Naive B cell (primary cell): ENCODE data around the gene TARS3. TPM values are rescaled to one million over a fixed set of nuclear protein-coding genes. Genes with fewer than 3 reads are reported as not detected.
A peak's percentile ranks its signal among the peaks of the same experiment; 100 is the strongest.
"Not testable (repeated sequence)": the region's sequence is repeated elsewhere in the genome, so short reads cannot be mapped to it uniquely, and the experiment has no call there.

Experiments used
- ATAC-seq, 2 donors: fragments of 150-1000 bp; cut with Tn5 transposase; 2 replicates each; pipeline ENCODE4 v1.10.0; 2021; ENCODE audit warnings: low read depth in 2 of 2, mild to moderate bottlenecking in 2 of 2, moderate library complexity in 2 of 2
- DNase-seq: peaks from one replicate; pipeline ENCODE4 v3.0.0; 2022
- H3K27ac Mint-ChIP-seq, 6 donors: one replicate each; pipeline ENCODE4 v1.8.0; 2020 to 2022; ENCODE audit warnings: mild to moderate bottlenecking in 6 of 6, mixed read lengths in 6 of 6, moderate library complexity in 5 of 6, inconsistent platforms in 2 of 6
- H3K27me3 Mint-ChIP-seq, 3 donors: one replicate each; pipeline ENCODE4 v1.8.0; 2021 to 2022; ENCODE audit warnings: mixed read lengths in 3 of 3, mild to moderate bottlenecking in 1 of 3
- H3K36me3 Mint-ChIP-seq, 2 donors: one replicate each; pipeline ENCODE4 v1.8.0; 2020 to 2022; ENCODE audit warnings: mixed read lengths in 2 of 2, inconsistent platforms in 1 of 2, mild to moderate bottlenecking in 1 of 2
- H3K4me1 Mint-ChIP-seq, 3 donors: one replicate each; pipeline ENCODE4 v1.8.0; 2020 to 2022; ENCODE audit warnings: mixed read lengths in 3 of 3, inconsistent platforms in 1 of 3, mild to moderate bottlenecking in 1 of 3, moderate library complexity in 1 of 3
- H3K4me3 Mint-ChIP-seq, 8 donors: one replicate each; pipeline ENCODE4 v1.8.0; 2020 to 2022; ENCODE audit warnings: mild to moderate bottlenecking in 8 of 8, mixed read lengths in 8 of 8, moderate library complexity in 8 of 8, inconsistent platforms in 2 of 8
- H3K9me3 Mint-ChIP-seq, 7 donors: one replicate each; pipeline ENCODE4 v1.8.0; 2020 to 2022; ENCODE audit warnings: mixed read lengths in 7 of 7, mild to moderate bottlenecking in 5 of 7, inconsistent platforms in 2 of 7, moderate library complexity in 1 of 7
- polyA plus RNA-seq, 6 donors: library from polyadenylated mRNA; unstranded; fragments of 300-500 nt; fragmentation: Illumina TruSeq; gene quantifications; one replicate each; pipeline ENCODE4 v1.2.3, GENCODE V29; 2021; ENCODE audit warnings: low read depth in 6 of 6

TARS3 gene
- polyA plus RNA-seq, 6 donors from 2014 or later = 6.4 to 27.9 (median 12.0) TPM

GRCh38 chr15:101646672-101647071, 77.6 kb downstream of the TARS3 start:
- Mint-ChIP-seq H3K4me3 (no peak overlapping the region), H3K27ac (no peak overlapping the region), H3K4me1 (peaks cover 23 to 34% (median 29%) of the 10 kb centered on the region in 3 donors), H3K36me3 (peaks cover 12 to 22% of the 10 kb centered on the region in 2 donors), H3K27me3 (no peaks in the 10 kb centered on the region), H3K9me3 (no peaks in the 10 kb centered on the region)
- ATAC-seq = no peak
- no peak for DNase-seq

DNA sequence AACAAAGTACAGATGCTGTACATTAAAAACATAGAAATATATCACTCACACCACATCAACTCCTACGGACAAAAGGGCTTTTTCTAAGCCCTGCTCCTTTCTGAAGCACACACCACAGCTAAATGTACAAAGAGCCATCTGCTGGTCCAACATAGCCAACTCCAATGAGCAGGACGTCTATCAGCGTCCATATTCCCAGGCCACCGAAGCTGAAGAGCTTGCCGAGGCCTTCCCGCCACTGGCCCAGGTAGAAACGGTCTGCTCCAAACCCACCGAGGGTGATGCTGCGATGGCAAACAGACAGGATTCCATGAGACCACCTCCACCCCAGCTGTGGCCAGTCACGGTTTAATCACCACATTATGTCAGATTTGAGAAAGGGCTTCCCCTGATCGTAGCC, 81.9 kb downstream of the TARS3 start:
- Mint-ChIP-seq H3K4me1 (peaks cover 18 to 30% (median 22%) of the 10 kb centered on the region in 3 donors), H3K36me3 (peaks cover 12 to 35% of the 10 kb centered on the region in 2 donors), H3K9me3 (no peaks in the 10 kb centered on the region), H3K27me3 (no peaks in the 10 kb centered on the region), H3K27ac (peak overlapping the region; percentile 65 to 87 (median 80)), H3K4me3 (peak overlapping the region in 4 of 8 donors; percentile 5 to 36 (median 22))
- ATAC-seq (no peak), DNase-seq (no peak)

DNA sequence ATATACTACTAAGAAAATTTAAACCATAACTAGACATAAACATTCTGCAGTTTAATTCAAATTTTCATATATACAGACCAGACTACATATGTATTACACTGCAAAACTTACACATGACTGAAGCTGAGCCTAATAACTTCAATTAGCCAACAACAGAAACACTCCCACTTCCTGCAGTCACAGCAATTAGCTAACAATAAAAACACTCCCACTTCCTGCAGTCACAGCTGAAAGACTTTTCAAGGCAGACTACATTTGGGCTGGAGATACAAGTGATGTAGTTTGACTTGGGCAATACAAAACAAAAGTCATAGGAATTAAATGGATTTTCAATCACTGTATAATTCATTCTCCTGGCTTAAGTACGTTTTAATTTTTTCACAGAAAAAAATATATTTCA, 82.4 kb downstream of the TARS3 start:
- H3K4me3 Mint-ChIP-seq = peak overlapping the region in 1 of 8 donors; percentile 23
- H3K9me3 Mint-ChIP-seq = no peaks in the 10 kb centered on the region
- H3K27me3 Mint-ChIP-seq = no peaks in the 10 kb centered on the region
- H3K27ac Mint-ChIP-seq = peak overlapping the region in 5 of 6 donors; percentile 65 to 87 (median 80)
- peaks cover 18 to 30% (median 22%) of the 10 kb centered on the region in 3 donors for H3K4me1 Mint-ChIP-seq
- DNase-seq (peak; percentile 32), ATAC-seq (peak; percentile 76 to 79)
- H3K36me3 Mint-ChIP-seq = peaks cover 12 to 35% of the 10 kb centered on the region in 2 donors

GRCh38 chr15:101641129-101641764, 83.0 kb downstream of the TARS3 start:
- DNase-seq (peak; percentile 61), ATAC-seq (peak; percentile 76 to 80)
- peak overlapping the region in 5 of 6 donors; percentile 10 to 87 (median 64) for H3K27ac Mint-ChIP-seq
- no peaks in the 10 kb centered on the region for H3K27me3 Mint-ChIP-seq
- H3K36me3 Mint-ChIP-seq = peaks cover 12 to 35% of the 10 kb centered on the region in 2 donors
- H3K9me3 Mint-ChIP-seq = no peaks in the 10 kb centered on the region
- peak overlapping the region in 6 of 8 donors; percentile 6 to 70 (median 26) for H3K4me3 Mint-ChIP-seq
- H3K4me1 Mint-ChIP-seq = peaks cover 18 to 30% (median 22%) of the 10 kb centered on the region in 3 donors

GRCh38 chr15:101639667-101640066, 84.6 kb downstream of the TARS3 start:
- H3K27ac Mint-ChIP-seq = no peak overlapping the region
- no peak for DNase-seq
- H3K36me3 Mint-ChIP-seq = peaks cover 0 to 24% of the 10 kb centered on the region in 2 donors

DNA sequence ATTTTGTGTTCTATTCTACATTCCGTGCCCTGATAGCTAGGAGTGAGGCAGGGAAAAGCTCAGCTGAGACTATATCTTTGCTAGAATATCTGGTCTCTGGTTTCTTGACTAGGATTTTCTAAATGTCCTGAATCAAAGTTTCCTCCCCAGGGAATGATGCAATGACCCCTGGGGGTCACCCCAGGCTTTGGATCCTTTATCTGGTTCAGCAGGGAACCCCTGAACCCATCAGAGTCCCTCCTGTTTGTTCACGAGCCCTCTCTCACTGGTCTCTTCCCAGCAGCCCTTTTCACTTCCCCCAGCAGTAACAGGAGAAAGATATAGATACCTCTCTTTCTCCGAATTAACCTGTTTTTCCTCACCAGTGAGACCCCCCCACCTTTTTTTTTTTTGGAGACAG, 86.4 kb downstream of the TARS3 start:
- H3K4me1 Mint-ChIP-seq = peaks cover 16 to 27% (median 18%) of the 10 kb centered on the region in 3 donors
- DNase-seq (no peak), ATAC-seq (no peak)
- no peaks in the 10 kb centered on the region for H3K27me3 Mint-ChIP-seq
- no peaks in the 10 kb centered on the region for H3K9me3 Mint-ChIP-seq
- H3K4me3 Mint-ChIP-seq = no peak overlapping the region
- H3K36me3 Mint-ChIP-seq = peaks cover 0 to 21% of the 10 kb centered on the region in 2 donors
- peak overlapping the region in 1 of 6 donors; percentile 14 for H3K27ac Mint-ChIP-seq

More at GRCh38 chr15:101639667-101640066, 84.6 kb downstream of the TARS3 start:
- Mint-ChIP-seq H3K4me3 (peak overlapping the region in 1 of 8 donors; percentile 12), H3K4me1 (peaks cover 18 to 30% (median 19%) of the 10 kb centered on the region in 3 donors), H3K27me3 (no peaks in the 10 kb centered on the region), H3K9me3 (no peaks in the 10 kb centered on the region)
- ATAC-seq = no peak

- Mint-ChIP-seq H3K9me3 (no peaks in the 10 kb centered on the region), H3K27ac (peak overlapping the region in 1 of 6 donors; percentile 14), H3K4me1 (peaks cover 14 to 24% (median 15%) of the 10 kb centered on the region in 3 donors), H3K27me3 (no peaks in the 10 kb centered on the region), H3K4me3 (no peak overlapping the region), H3K36me3 (peaks cover 0 to 21% of the 10 kb centered on the region in 2 donors)
- no peak for ATAC-seq
- no peak for DNase-seq
These were observed 86.8 kb downstream of the TARS3 start for GRCh38 chr15:101637516-101637915.

DNA sequence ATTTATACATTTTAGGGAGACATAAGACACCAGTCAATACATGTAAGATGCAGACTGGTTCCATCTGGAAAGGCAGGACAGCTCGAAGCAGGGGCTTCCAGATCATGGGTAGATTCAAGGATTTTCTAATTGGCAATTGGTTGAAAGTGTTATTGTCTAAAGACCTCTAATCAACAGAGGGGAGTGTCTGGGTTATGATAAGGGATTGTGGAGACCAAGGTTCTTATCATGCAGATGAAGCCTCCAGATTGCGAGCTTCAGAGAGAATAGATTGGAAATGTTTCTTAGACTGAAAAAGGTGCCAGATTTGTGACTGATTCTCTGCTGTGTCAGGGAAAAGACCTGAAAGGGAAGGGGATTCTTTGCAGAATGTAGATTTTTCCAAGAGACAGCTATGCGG, 87.2 kb downstream of the TARS3 start:
- peak overlapping the region in 1 of 6 donors; percentile 32 for H3K27ac Mint-ChIP-seq
- no peaks in the 10 kb centered on the region for H3K27me3 Mint-ChIP-seq
- peak overlapping the region in 1 of 8 donors; percentile 12 for H3K4me3 Mint-ChIP-seq
- DNase-seq (no peak), ATAC-seq (no peak)
- H3K4me1 Mint-ChIP-seq = peaks cover 10 to 19% (median 10%) of the 10 kb centered on the region in 3 donors
- H3K36me3 Mint-ChIP-seq = peaks cover 0 to 18% of the 10 kb centered on the region in 2 donors
- H3K9me3 Mint-ChIP-seq = no peaks in the 10 kb centered on the region

- Mint-ChIP-seq H3K4me1 (peaks cover 5 to 11% (median 6%) of the 10 kb centered on the region in 3 donors), H3K9me3 (no peaks in the 10 kb centered on the region), H3K36me3 (peaks cover 0 to 18% of the 10 kb centered on the region in 2 donors), H3K27ac (peak overlapping the region in 2 of 6 donors; percentile 27 to 43), H3K27me3 (no peaks in the 10 kb centered on the region), H3K4me3 (no peak overlapping the region)
- ATAC-seq (no peak), DNase-seq (no peak)
These were observed 88.1 kb downstream of the TARS3 start for GRCh38 chr15:101635944-101636727.

DNA sequence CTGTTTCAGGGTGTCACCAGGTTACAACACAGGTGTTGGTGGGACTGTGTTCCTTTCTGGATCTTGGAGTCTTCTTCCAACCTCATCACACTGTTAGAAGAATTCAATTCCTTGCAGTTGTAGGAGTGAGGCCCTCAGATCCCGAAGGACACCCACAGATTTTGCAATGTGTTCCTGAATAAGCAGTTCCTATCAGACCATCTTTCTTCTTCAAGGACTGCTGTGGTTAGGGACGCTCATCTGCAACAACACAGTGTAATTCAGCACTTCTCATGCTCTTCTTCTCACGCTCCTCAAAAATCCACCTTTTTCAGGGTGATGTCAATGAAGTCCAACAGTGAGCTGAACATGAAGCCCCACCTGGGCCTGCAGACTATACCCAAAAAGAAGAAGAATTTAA, 90.9 kb downstream of the TARS3 start:
- no peaks in the 10 kb centered on the region for H3K9me3 Mint-ChIP-seq
- no peaks in the 10 kb centered on the region for H3K4me1 Mint-ChIP-seq
- ATAC-seq (no peak), DNase-seq (no peak)
- no peak overlapping the region for H3K4me3 Mint-ChIP-seq
- no peaks in the 10 kb centered on the region for H3K27me3 Mint-ChIP-seq
- H3K36me3 Mint-ChIP-seq = peaks cover 0 to 5% of the 10 kb centered on the region in 2 donors
- peak overlapping the region in 2 of 6 donors; percentile 57 to 59 for H3K27ac Mint-ChIP-seq

- ATAC-seq, H3K4me3 Mint-ChIP-seq, DNase-seq, H3K27ac Mint-ChIP-seq, H3K27me3 Mint-ChIP-seq: not testable (repeated sequence)
- Mint-ChIP-seq H3K4me1 (peaks cover 0 to 11% (median 3%) of the 10 kb centered on the region in 3 donors), H3K36me3 (peaks cover 22 to 40% of the 10 kb centered on the region in 2 donors), H3K9me3 (peaks cover 0 to 14% (median 6%) of the 10 kb centered on the region in 7 donors)
These were observed 97.5 kb downstream of the TARS3 start for GRCh38 chr15:101626729-101627128.

DNA sequence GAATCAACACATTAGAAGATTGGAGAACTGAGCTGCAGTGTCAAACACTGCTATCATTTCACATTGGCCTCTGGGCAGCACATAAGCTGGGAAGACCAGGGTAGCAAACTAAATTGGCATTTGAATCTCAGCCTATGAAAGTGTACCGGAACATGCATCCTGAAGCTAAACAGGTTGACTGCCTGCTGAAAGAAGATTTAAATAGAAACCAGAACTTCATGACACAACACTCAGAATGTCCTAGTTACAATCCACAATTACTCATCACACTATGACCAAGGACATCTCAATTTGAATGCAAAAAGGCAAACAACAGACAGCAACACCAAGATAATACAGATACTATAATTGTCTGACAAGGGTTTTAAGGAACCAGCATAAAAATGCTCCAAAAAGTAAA, 98.3 kb downstream of the TARS3 start:
- no peak for DNase-seq
- Mint-ChIP-seq H3K4me3 (no peak overlapping the region), H3K4me1 (peaks cover 2 to 12% (median 5%) of the 10 kb centered on the region in 3 donors), H3K36me3 (peaks cover 26 to 40% of the 10 kb centered on the region in 2 donors), H3K9me3 (peaks cover 0 to 14% (median 6%) of the 10 kb centered on the region in 7 donors), H3K27me3 (no peaks in the 10 kb centered on the region), H3K27ac (no peak overlapping the region)
- ATAC-seq = no peak

- Mint-ChIP-seq H3K27me3 (no peaks in the 10 kb centered on the region), H3K9me3 (peaks cover 0 to 14% (median 6%) of the 10 kb centered on the region in 7 donors), H3K27ac (peak overlapping the region in 1 of 6 donors; percentile 61), H3K36me3 (peaks cover 26 to 40% of the 10 kb centered on the region in 2 donors), H3K4me3 (no peak overlapping the region), H3K4me1 (peaks cover 9 to 15% (median 11%) of the 10 kb centered on the region in 3 donors)
- ATAC-seq = no peak
- DNase-seq = no peak
These were observed 99.1 kb downstream of the TARS3 start for GRCh38 chr15:101625184-101625583.
